PC-3 (cell line): ENCODE data around the gene CKS1B. TPM values are rescaled to one million over a fixed set of nuclear protein-coding genes. Genes with fewer than 3 reads are reported as not detected.

Source experiments
- ATAC-seq: fragments of 200-7000 bp; cut with Tn5 transposase; 2 replicates; pipeline ENCODE4 v1.9.1; 2020; ENCODE audit warnings: mild to moderate bottlenecking, moderate library complexity
- BruUV-seq: library from RNA; stranded (reverse); fragments of 400-500 nt; replicated peaks from 2 replicates; lab custom pipeline; 2021; lab: Mats Ljungman, UMichigan
- CTCF ChIA-PET: fragments of 300-600 bp; sonication (Branson Sonifier 250); formaldehyde crosslinking; loops from one replicate; lab custom pipeline; 2022; ENCODE audit warnings: antibody characterized with exemption; lab: Charles Lee
- POLR2A ChIA-PET: fragments of 300-600 bp; sonication (Branson Sonifier 250); formaldehyde crosslinking; loops from one replicate; lab custom pipeline; 2022; ENCODE audit warnings: antibody characterized with exemption; ENCODE audit not compliant: unreplicated experiment; lab: Charles Lee
- DNase-seq: peaks from one replicate; pipeline ENCODE4 v3.0.0-alpha.2; 2015
- H2AFZ ChIP-seq: fragments of 300-600 bp; sonication (generic); 2 replicates; pipeline ENCODE4 v1.6.0; 2016; ENCODE audit warnings: antibody characterized with exemption, low read length
- H3F3A ChIP-seq: fragments of 300-600 bp; sonication (generic); one replicate; pipeline ENCODE4 v1.6.0; 2017; ENCODE audit warnings: antibody characterized with exemption, low read length, control low read depth, mild to moderate bottlenecking; ENCODE audit not compliant: unreplicated experiment
- H3K27ac ChIP-seq: fragments of 300-600 bp; sonication (generic); 2 replicates; pipeline ENCODE4 v1.5.1; 2016; ENCODE audit warnings: mild to moderate bottlenecking, low read length
- H3K27me3 ChIP-seq: fragments of 300-600 bp; sonication (generic); 2 replicates; pipeline ENCODE4 v1.6.1; 2016; ENCODE audit warnings: low read length, mixed read lengths
- H3K36me3 ChIP-seq: fragments of 300-600 bp; sonication (generic); 2 replicates; pipeline ENCODE4 v1.6.1; 2016; ENCODE audit warnings: low read depth, mixed run types, low read length, mixed read lengths
- H3K4me1 ChIP-seq: fragments of 300-600 bp; sonication (generic); 2 replicates; pipeline ENCODE4 v1.5.1; 2016; ENCODE audit warnings: low read length; ENCODE audit not compliant: insufficient read depth
- H3K4me2 ChIP-seq: fragments of 300-600 bp; sonication (generic); 2 replicates; pipeline ENCODE4 v1.6.0; 2016; ENCODE audit warnings: low read length
- H3K4me3 ChIP-seq: fragments of 300-600 bp; sonication (generic); 2 replicates; pipeline ENCODE4 v1.5.1; 2016; ENCODE audit warnings: mild to moderate bottlenecking, low read length, mixed read lengths
- H3K79me2 ChIP-seq: fragments of 300-600 bp; sonication (generic); 2 replicates; pipeline ENCODE4 v1.6.1; 2017; ENCODE audit warnings: low read length, mixed read lengths
- H3K9ac ChIP-seq: fragments of 300-600 bp; sonication (generic); 2 replicates; pipeline ENCODE4 v1.6.0; 2016; ENCODE audit warnings: mild to moderate bottlenecking, low read length
- H3K9me2 ChIP-seq: fragments of 300-600 bp; sonication (generic); replicated peaks from 2 replicates; pipeline ENCODE4 v1.6.1; 2016; ENCODE audit warnings: mixed run types, low read length, mixed read lengths
- H3K9me3 ChIP-seq: fragments of 300-600 bp; sonication (generic); 2 replicates; pipeline ENCODE4 v1.6.1; 2016; ENCODE audit warnings: low read length, mixed read lengths
- H4K20me1 ChIP-seq: fragments of 300-600 bp; sonication (generic); 2 replicates; pipeline ENCODE4 v1.6.1; 2016; ENCODE audit warnings: low read length, mixed read lengths
- CTCF ChIP-seq: fragments of 300-600 bp; sonication (generic); conservative IDR thresholded peaks from 2 replicates; pipeline ENCODE4 v1.5.1; 2017; ENCODE audit warnings: antibody characterized with exemption, low read depth, mild to moderate bottlenecking, low read length
- EZH2 ChIP-seq: fragments of 300-600 bp; sonication (generic); IDR thresholded peaks from one replicate; pipeline ENCODE4 v1.6.1; 2017; ENCODE audit warnings: antibody characterized with exemption, mild to moderate bottlenecking, low read length; ENCODE audit not compliant: unreplicated experiment
- EZH2phosphoT487 ChIP-seq: fragments of 300-600 bp; sonication (generic); IDR thresholded peaks from 2 replicates; pipeline ENCODE4 v1.6.1; 2018; ENCODE audit warnings: mild to moderate bottlenecking, antibody characterized with exemption, low read length, borderline replicate concordance
- intact Hi-C: fragments of 100-400 bp; cut with micrococcal nuclease; formaldehyde crosslinking; loops from 2 replicates; pipeline ENCODE4 v1.9.0; 2023
- microRNA-seq: library from miRNA; unstranded; fragments of <30 nt; microRNA quantifications from one replicate; pipeline ENCODE4 v1.1.0, GENCODE V29; 2020; ENCODE audit not compliant: unreplicated experiment
- total RNA-seq: library from RNA; depleted of rRNA; stranded (reverse); fragments of >200 nt; gene quantifications from 2 replicates; pipeline ENCODE4 v1.2.3, GENCODE V29; 2014; rRNA removed

Gene CKS1B
- total RNA-seq, 1 experiment from 2014 or later: 390 TPM

GRCh38 chr1:155026154-155026553 is 51.7 kb downstream of the CKS1B start:
- Histone ChIP-seq H3K79me2 (no peaks in the 10 kb centered on the region), H3K4me1 (peaks cover 7% of the 10 kb centered on the region), H3K9me3 (no peaks in the 10 kb centered on the region), H3K27me3 (no peaks in the 10 kb centered on the region), H3K4me3 (no peak overlapping the region), H3K36me3 (no peaks in the 10 kb centered on the region), H4K20me1 (no peaks in the 10 kb centered on the region), H3K9ac (no peak overlapping the region), H3K4me2 (no peak overlapping the region), H2AFZ (no peak overlapping the region), H3K9me2 (no peaks in the 10 kb centered on the region), H3F3A (no peaks in the 10 kb centered on the region), H3K27ac (no peak overlapping the region)
- ATAC-seq (no peak; the same call in 1 of the 2 replicates), DNase-seq (no peak)
- POLR2A ChIA-PET: no interaction called here
- CTCF ChIA-PET: interaction anchor here (0.7 kb wide), 1 partner anchor 8 kb away, joined by 3 read pairs; no protein-coding TSS in a partner anchor
- TF ChIP-seq CTCF (no peak), EZH2 (no peak), EZH2phosphoT487 (no peak)
- intact Hi-C loops: no loop called here
- BruUV-seq: no TSS peak

- H3K27me3 ChIP-seq: no peaks in the 10 kb centered on the region
- H3F3A ChIP-seq: no peaks in the 10 kb centered on the region
- no peak overlapping the region for H3K27ac ChIP-seq
- peak; percentile 71 for DNase-seq
- H3K4me2 ChIP-seq: no peak overlapping the region
- no peaks in the 10 kb centered on the region for H4K20me1 ChIP-seq
- H2AFZ ChIP-seq: no peak overlapping the region
- no peak overlapping the region for H3K4me3 ChIP-seq
- no peak for TF ChIP-seq CTCF
- TF ChIP-seq EZH2phosphoT487: no peak
- TF ChIP-seq EZH2: no peak
- peak; percentile 70 for ATAC-seq
- no peaks in the 10 kb centered on the region for H3K9me3 ChIP-seq
- H3K9ac ChIP-seq: no peak overlapping the region
- H3K9me2 ChIP-seq: no peaks in the 10 kb centered on the region
- intact Hi-C loops: no loop called here
- H3K36me3 ChIP-seq: no peaks in the 10 kb centered on the region
- POLR2A ChIA-PET: no interaction called here
- peaks cover 7% of the 10 kb centered on the region for H3K4me1 ChIP-seq
- CTCF ChIA-PET: no interaction called here
- no TSS peak for BruUV-seq
- H3K79me2 ChIP-seq: no peaks in the 10 kb centered on the region
Observed at GRCh38 chr1:155026588-155026987, 52.1 kb downstream of the CKS1B start.

Small RNAs within 50 kb of the gene (microRNA-seq; reads per million reads assigned to microRNA genes)
- not detected for gene MIR4258

Other genes starting within 250 kb of the CKS1B start
- 0.12 and 0.26 TPM in 2 replicates for gene KCNN3, start 104.4 kb upstream of the CKS1B start, total RNA-seq
- gene PMVK, start 38.0 kb upstream of the CKS1B start, total RNA-seq: 32.3 and 41.5 TPM in 2 replicates
- 35.4 and 43.1 TPM in 2 replicates for gene PBXIP1, start 18.6 kb upstream of the CKS1B start, total RNA-seq
- gene PYGO2, start 12.9 kb upstream of the CKS1B start, total RNA-seq: 41.7 and 43.3 TPM in 2 replicates
- gene SHC1, start 3.9 kb upstream of the CKS1B start, total RNA-seq: 106 and 107 TPM in 2 replicates
- gene FLAD1, start 8.7 kb downstream of the CKS1B start, total RNA-seq: 58.5 and 84.0 TPM in 2 replicates
- gene LENEP, start 18.9 kb downstream of the CKS1B start, total RNA-seq: not detected in 2 replicates
- gene ZBTB7B, start 28.1 kb downstream of the CKS1B start, total RNA-seq: 39.7 and 59.1 TPM in 2 replicates
- 0.18 and 3.0 TPM in 2 replicates for gene DCST2, start 59.1 kb downstream of the CKS1B start, total RNA-seq
- not detected in 2 replicates for gene DCST1, start 59.1 kb downstream of the CKS1B start, total RNA-seq
- gene ADAM15, start 76.6 kb downstream of the CKS1B start, total RNA-seq: 334 and 384 TPM in 2 replicates
- gene EFNA4, start 89.1 kb downstream of the CKS1B start, total RNA-seq: 36.7 and 37.4 TPM in 2 replicates
- gene EFNA3, start 104.2 kb downstream of the CKS1B start, total RNA-seq: 16.2 and 23.5 TPM in 2 replicates
- 29.4 and 49.9 TPM in 2 replicates for gene EFNA1, start 153.2 kb downstream of the CKS1B start, total RNA-seq
- gene SLC50A1, start 161.2 kb downstream of the CKS1B start, total RNA-seq: 59.2 and 75.2 TPM in 2 replicates
- 53.6 and 74.3 TPM in 2 replicates for gene DPM3, start 165.8 kb downstream of the CKS1B start, total RNA-seq
- 241 and 257 TPM in 2 replicates for gene KRTCAP2, start 198.6 kb downstream of the CKS1B start, total RNA-seq
- gene TRIM46, start 199.2 kb downstream of the CKS1B start, total RNA-seq: 4.1 and 5.4 TPM in 2 replicates
- 12.0 and 13.0 TPM in 2 replicates for gene THBS3, start 233.2 kb downstream of the CKS1B start, total RNA-seq
- gene MTX1, start 234.0 kb downstream of the CKS1B start, total RNA-seq: 141 and 152 TPM in 2 replicates